Jurkat, Clone E6-1 (cell line): ENCODE results near the gene KLHL18.
"Not testable (repeated sequence)": the region's sequence is repeated elsewhere in the genome, so short reads cannot be mapped to it uniquely, and the experiment has no call there.

Source experiments
- DNase-seq: peaks from one replicate; pipeline ENCODE4 v3.0.0-alpha.2; 2011; ENCODE audit warnings: low read depth, low spot score
- H3K4me3 ChIP-seq: 2 replicates; pipeline ENCODE4 v1.5.1; 2011; ENCODE audit warnings: mild to moderate bottlenecking, low read length, control low read depth, moderate library complexity

The KLHL18 gene

GRCh38 chr3:47267490-47267824 is 15.3 kb upstream of the KLHL18 start:
- DNase-seq, result no peak
- no peak overlapping the region for H3K4me3 ChIP-seq

GRCh38 chr3:47270526-47270925 is 12.2 kb upstream of the KLHL18 start:
- DNase-seq, result no peak
- H3K4me3 ChIP-seq, result no peak overlapping the region

GRCh38 chr3:47273564-47273963 is 9.2 kb upstream of the KLHL18 start:
- no peak for DNase-seq
- H3K4me3 ChIP-seq, result no peak overlapping the region

GRCh38 chr3:47274652-47275051 is 8.1 kb upstream of the KLHL18 start:
- no peak overlapping the region for H3K4me3 ChIP-seq
- no peak for DNase-seq

- no peak for DNase-seq
- no peak overlapping the region for H3K4me3 ChIP-seq
These were observed 6.2 kb upstream of the KLHL18 start for GRCh38 chr3:47276558-47276957.

GRCh38 chr3:47280519-47280918 is 2.2 kb upstream of the KLHL18 start:
- no peak overlapping the region for H3K4me3 ChIP-seq
- no peak for DNase-seq

- DNase-seq, result no peak
- peak overlapping the region; percentile 73 for H3K4me3 ChIP-seq
These were observed 421 bp downstream of the KLHL18 start for GRCh38 chr3:47283193-47283537.

- DNase-seq, result no peak
- peak overlapping the region; percentile 73 for H3K4me3 ChIP-seq
These were observed 1.0 kb downstream of the KLHL18 start for GRCh38 chr3:47283591-47284364.

- DNase-seq, result no peak
- H3K4me3 ChIP-seq, result no peak overlapping the region
These were observed 6.5 kb downstream of the KLHL18 start for GRCh38 chr3:47288966-47289910.

- H3K4me3 ChIP-seq, result no peak overlapping the region
- DNase-seq, result no peak
These were observed 8.5 kb downstream of the KLHL18 start for GRCh38 chr3:47291158-47291753.

- DNase-seq, H3K4me3 ChIP-seq: not testable (repeated sequence)
These were observed 9.1 kb downstream of the KLHL18 start for GRCh38 chr3:47291754-47292420.

- H3K4me3 ChIP-seq, result no peak overlapping the region
- no peak for DNase-seq
These were observed 11.1 kb downstream of the KLHL18 start for GRCh38 chr3:47293822-47294221.

- H3K4me3 ChIP-seq, result no peak overlapping the region
- no peak for DNase-seq
These were observed 11.6 kb downstream of the KLHL18 start for GRCh38 chr3:47294392-47294791.

- no peak overlapping the region for H3K4me3 ChIP-seq
- DNase-seq, result no peak
These were observed 12.6 kb downstream of the KLHL18 start for GRCh38 chr3:47295322-47295721.

GRCh38 chr3:47295976-47296375 is 13.2 kb downstream of the KLHL18 start:
- H3K4me3 ChIP-seq, result no peak overlapping the region
- no peak for DNase-seq

- no peak overlapping the region for H3K4me3 ChIP-seq
- no peak for DNase-seq
These were observed 14.0 kb downstream of the KLHL18 start for GRCh38 chr3:47296562-47297302.

- no peak for DNase-seq
- no peak overlapping the region for H3K4me3 ChIP-seq
These were observed 15.7 kb downstream of the KLHL18 start for GRCh38 chr3:47298439-47298838.

- DNase-seq, result no peak
These were observed 16.9 kb downstream of the KLHL18 start for GRCh38 chr3:47299381-47300318.

More at GRCh38 chr3:47299381-47300318, 16.9 kb downstream of the KLHL18 start:
- H3K4me3 ChIP-seq, result no peak overlapping the region
